WTC11 (cell line): ENCODE measurements around the gene SEMA5B. TPM values are rescaled to one million over a fixed set of nuclear protein-coding genes. Genes with fewer than 3 reads are reported as not detected.

Experiments
- ATAC-seq: fragments of 200-7000 bp; cut with Tn5 transposase; 2 replicates; pipeline ENCODE4 v1.10.0; 2021; ENCODE audit warnings: mild to moderate bottlenecking, moderate library complexity
- CTCF ChIA-PET: fragments of 300-600 bp; sonication (Branson Sonifier 250); formaldehyde crosslinking; loops from one replicate; lab custom pipeline; 2021; ENCODE audit warnings: antibody characterized with exemption; lab: Charles Lee
- POLR2A ChIA-PET: fragments of 350-600 bp; sonication (Branson Sonifier 250); formaldehyde crosslinking; loops from one replicate; lab custom pipeline; 2021; ENCODE audit warnings: antibody characterized with exemption; lab: Charles Lee
- DNase-seq: peaks from one replicate; pipeline ENCODE4 v3.0.0; 2021; ENCODE audit warnings: low spot score
- H3K27ac Mint-ChIP-seq: 2 replicates; pipeline ENCODE4 v1.8.0; 2021; ENCODE audit warnings: mixed read lengths
- H3K27me3 Mint-ChIP-seq: 2 replicates; pipeline ENCODE4 v1.8.0; 2021; ENCODE audit warnings: low read depth, mild to moderate bottlenecking, moderate library complexity, mixed read lengths
- H3K36me3 Mint-ChIP-seq: 2 replicates; pipeline ENCODE4 v1.8.0; 2021; ENCODE audit warnings: mixed read lengths
- H3K4me1 Mint-ChIP-seq: 2 replicates; pipeline ENCODE4 v1.8.0; 2022; ENCODE audit warnings: mixed read lengths
- H3K4me3 Mint-ChIP-seq: 2 replicates; pipeline ENCODE4 v1.8.0; 2021; ENCODE audit warnings: mild to moderate bottlenecking, moderate library complexity, mixed read lengths
- H3K9me3 Mint-ChIP-seq: 2 replicates; pipeline ENCODE4 v1.8.0; 2021; ENCODE audit warnings: mixed read lengths
- E2F5 ChIP-seq: sonication (generic); formaldehyde crosslinking; IDR thresholded peaks from 2 replicates; pipeline ENCODE4 v1.8.1; 2022; ENCODE audit warnings: mild to moderate bottlenecking, moderate library complexity, missing genetic modification reagents
- EMX1 ChIP-seq: fragments of 250-450 bp; sonication (Bioruptor Pico); IDR thresholded peaks from 2 replicates; pipeline ENCODE4 v1.8.0; 2021; ENCODE audit warnings: mild to moderate bottlenecking
- ERG ChIP-seq: fragments of 250-450 bp; sonication (Bioruptor Pico); IDR thresholded peaks from 2 replicates; pipeline ENCODE4 v1.8.0; 2021; ENCODE audit warnings: mild to moderate bottlenecking
- GABPB1 ChIP-seq: sonication (generic); formaldehyde crosslinking; IDR thresholded peaks from 2 replicates; pipeline ENCODE4 v1.8.1; 2023; ENCODE audit warnings: mild to moderate bottlenecking, missing genetic modification reagents
- GTF2I ChIP-seq: fragments of 250-450 bp; sonication (Bioruptor Pico); conservative IDR thresholded peaks from 2 replicates; pipeline ENCODE4 v1.4.0; 2021; ENCODE audit warnings: mild to moderate bottlenecking
- HMGA2 ChIP-seq: fragments of 250-450 bp; sonication (Bioruptor Pico); IDR thresholded peaks from 2 replicates; pipeline ENCODE4 v1.4.0; 2021; ENCODE audit warnings: mild to moderate bottlenecking, moderate library complexity
- MAX ChIP-seq: sonication (generic); formaldehyde crosslinking; IDR thresholded peaks from 2 replicates; pipeline ENCODE4 v1.8.0; 2022; ENCODE audit warnings: mild to moderate bottlenecking, missing genetic modification reagents
- NFATC4 ChIP-seq: fragments of 250-450 bp; sonication (Bioruptor Pico); IDR thresholded peaks from 2 replicates; pipeline ENCODE4 v1.9.0; 2021; ENCODE audit warnings: mild to moderate bottlenecking
- NR1H2 ChIP-seq: sonication (generic); formaldehyde crosslinking; IDR thresholded peaks from 2 replicates; pipeline ENCODE4 v1.9.0; 2021; ENCODE audit warnings: mild to moderate bottlenecking, moderate library complexity, missing genetic modification reagents
- PREB ChIP-seq: sonication (generic); formaldehyde crosslinking; IDR thresholded peaks from 2 replicates; pipeline ENCODE4 v1.8.1; 2022; ENCODE audit warnings: mild to moderate bottlenecking, missing genetic modification reagents, moderate library complexity, borderline replicate concordance
- SP1 ChIP-seq: sonication (generic); formaldehyde crosslinking; conservative IDR thresholded peaks from 2 replicates; pipeline ENCODE4 v1.8.1; 2022; ENCODE audit warnings: missing genetic modification reagents
- TEAD1 ChIP-seq: sonication (generic); formaldehyde crosslinking; IDR thresholded peaks from 2 replicates; pipeline ENCODE4 v1.8.0; 2022; ENCODE audit warnings: mild to moderate bottlenecking, missing genetic modification reagents
- TEAD4 ChIP-seq: sonication (generic); formaldehyde crosslinking; IDR thresholded peaks from 2 replicates; pipeline ENCODE4 v1.8.0; 2022; ENCODE audit warnings: mild to moderate bottlenecking, missing genetic modification reagents
- USF1 ChIP-seq: sonication (generic); formaldehyde crosslinking; IDR thresholded peaks from 2 replicates; pipeline ENCODE4 v1.8.0; 2022; ENCODE audit warnings: mild to moderate bottlenecking, missing genetic modification reagents
- ZNF138 ChIP-seq: sonication (generic); formaldehyde crosslinking; conservative IDR thresholded peaks from 2 replicates; pipeline ENCODE4 v1.8.1; 2022; ENCODE audit warnings: mild to moderate bottlenecking, moderate library complexity, missing genetic modification reagents
- ZNF425 ChIP-seq: fragments of 250-450 bp; sonication (Bioruptor Pico); conservative IDR thresholded peaks from 2 replicates; pipeline ENCODE4 v1.9.0; 2021; ENCODE audit warnings: mild to moderate bottlenecking
- total RNA-seq: library from RNA; stranded (reverse); gene quantifications from 3 replicates; pipeline ENCODE4 v1.2.3, GENCODE V29; 2021

SEMA5B gene
- total RNA-seq, 1 experiment from 2014 or later, result 20.7 TPM

- ChIA-PET CTCF (interaction anchor here (0.8 to 4.6 kb wide), 6 partner anchors 10 to 276 kb away, joined by 3 to 72 read pairs (median 8); no protein-coding TSS in a partner anchor), POLR2A (interaction anchor here (0.7 kb wide), 1 partner anchor 120 kb away, joined by 4 read pairs; no protein-coding TSS in a partner anchor)
- Mint-ChIP-seq H3K27me3 (peaks cover 23% of the 10 kb centered on the region), H3K36me3 (no peaks in the 10 kb centered on the region), H3K27ac (no peak overlapping the region), H3K4me1 (peaks cover 20% of the 10 kb centered on the region), H3K9me3 (no peaks in the 10 kb centered on the region), H3K4me3 (no peak overlapping the region)
- DNase-seq, result no peak
- ATAC-seq, result no peak
- TF ChIP-seq ERG (CRISPR knock-in tag) (no peak), EMX1 (CRISPR knock-in tag) (no peak), ZNF425 (CRISPR knock-in tag) (no peak), NR1H2 (CRISPR knock-in tag) (no peak), GABPB1 (no peak), SP1 (CRISPR knock-in tag) (no peak), TEAD1 (no peak), MAX (CRISPR knock-in tag) (no peak), ZNF138 (CRISPR knock-in tag) (no peak), NFATC4 (CRISPR knock-in tag) (no peak), PREB (CRISPR knock-in tag) (no peak), USF1 (CRISPR knock-in tag) (no peak), HMGA2 (CRISPR knock-in tag) (no peak), E2F5 (CRISPR knock-in tag) (no peak)
These were observed 3.5 kb upstream of the SEMA5B start for GRCh38 chr3:123031051-123031450.

GRCh38 chr3:123028233-123028828 is 768 bp upstream of the SEMA5B start:
- H3K27ac Mint-ChIP-seq, result no peak overlapping the region
- peaks cover 3% of the 10 kb centered on the region; the same call in 1 of the 2 replicates for H3K36me3 Mint-ChIP-seq
- H3K4me3 Mint-ChIP-seq, result peak overlapping the region; percentile 89
- H3K4me1 Mint-ChIP-seq, result peaks cover 33% of the 10 kb centered on the region
- peak; percentile 11 for ATAC-seq
- H3K27me3 Mint-ChIP-seq, result peaks cover 49% of the 10 kb centered on the region
- H3K9me3 Mint-ChIP-seq, result no peaks in the 10 kb centered on the region; the same call in 1 of the 2 replicates
- peak; percentile 29 for DNase-seq
- TF ChIP-seq GTF2I (0 out of 2 replicates have a peak, but pooled peaks have one; percentile 46), TEAD4 (CRISPR knock-in tag) (no peak)
- POLR2A ChIA-PET, result interaction anchor here (0.5 to 1.1 kb wide), 2 partner anchors 9 to 1279 kb away, joined by 3 read pairs; partner anchors contain the start of gene GOLGB1
- CTCF ChIA-PET, result interaction anchor here (0.7 to 4.6 kb wide), 27 partner anchors 8 to 1480 kb away, joined by 3 to 72 read pairs (median 6); partner anchors contain the start of genes HSPBAP1 and PDIA5
